ENCODE results near the gene ENTHD1. TPM values are rescaled to one million over a fixed set of nuclear protein-coding genes. Genes with fewer than 3 reads are reported as not detected.

ENTHD1 gene
- total and polyA plus RNA-seq, 9 of the 15 experiments (the other 6 are each of a cell fraction or from before 2014, with no cell fraction given), result 0.13 to 0.98 (median 0.35) TPM

DNA sequence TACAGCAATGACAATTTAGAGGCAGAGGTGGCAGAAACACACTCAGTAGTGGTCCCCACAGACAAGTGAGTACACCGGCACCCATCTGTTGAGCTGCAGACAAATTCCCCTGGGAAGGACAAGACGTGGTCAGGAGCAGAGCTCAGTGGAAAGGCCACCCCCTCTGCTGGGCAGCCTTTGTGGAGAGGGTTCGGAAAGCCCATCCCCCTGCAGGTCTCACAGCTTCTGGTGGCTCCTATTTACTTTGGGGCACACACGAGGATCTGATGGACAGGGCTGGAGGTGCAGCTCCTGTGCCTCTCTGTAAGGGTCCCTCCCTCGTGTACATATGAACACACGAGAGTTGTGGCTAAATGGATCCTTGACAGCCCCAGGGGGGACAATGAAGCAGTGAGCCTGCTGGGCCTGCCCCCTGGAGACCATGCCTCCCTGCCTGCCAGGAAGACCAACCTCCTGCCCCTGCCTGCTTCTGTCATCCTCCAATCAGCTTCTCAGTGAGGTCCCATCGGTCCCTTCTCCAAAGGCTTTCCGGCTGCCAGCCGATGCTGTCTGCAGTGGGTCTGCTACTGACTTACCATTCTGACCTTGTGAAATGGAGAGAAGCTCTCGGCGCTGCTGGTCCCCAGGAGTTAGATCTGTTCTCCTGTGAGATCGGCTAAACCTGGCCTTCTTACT, 161.5 kb downstream of the ENTHD1 start:
- TF ChIP-seq ZNF764 (CRISPR knock-in tag; IDR thresholded peaks at IDR 0.05; ENCODE audit: low read depth) (no peak), FOXJ2 (tag; IDR thresholded peaks at IDR 0.05) (no peak), HDAC8 (tag; IDR thresholded peaks at IDR 0.05) (no peak), FOXP1 (CRISPR knock-in tag; IDR thresholded peaks at IDR 0.05) (no peak), TAF9B (IDR thresholded peaks at IDR 0.05; ENCODE audit: partially characterized antibody) (no peak), ADNP (tag; IDR thresholded peaks at IDR 0.05) (no peak)
- H3K4me2 ChIP-seq (ENCODE audit: insufficient read depth, low read length), result peak overlapping the region; percentile 10; the same call in 1 of the 2 replicates
- H4K20me1 ChIP-seq (replicated peaks; ENCODE audit: control insufficient read depth, insufficient read depth, low read length), result no peaks in the 10 kb centered on the region
- POLR2A ChIA-PET, result interaction anchor here (0.6 to 0.9 kb wide), 2 partner anchors 30 to 251 kb away, joined by 3 read pairs; no protein-coding TSS in a partner anchor
- H3K4me1 ChIP-seq (replicated peaks in 1 of 2; ENCODE audit: control insufficient read depth in 2 of 2, insufficient read depth in 2 of 2, low read length in 2 of 2), result peaks cover 6 to 10% of the 10 kb centered on the region in 2 experiments; a peak in 3 of 5 replicates
- whole genome bisulfite sequencing (ENCODE audit: insufficient coverage, low coverage, missing lambda C conversion rate), result 71% methylated on average over 6 of the region's 12 CpGs
- H2AFZ ChIP-seq (ENCODE audit: low read depth, low read length), result peak overlapping the region; percentile 74
- H3K79me2 ChIP-seq (ENCODE audit: control insufficient read depth, insufficient read depth, low read length), result no peaks in the 10 kb centered on the region
- H3K27me3 ChIP-seq (ENCODE audit: control insufficient read depth in 2 of 2, insufficient read depth in 2 of 2, low read length in 2 of 2), result no peaks in the 10 kb centered on the region
- H3K4me3 ChIP-seq, result no peak overlapping the region
- H3K36me3 ChIP-seq (ENCODE audit: control insufficient read depth, insufficient read depth, low read length), result no peaks in the 10 kb centered on the region
- intact Hi-C loops (cut with micrococcal nuclease), result no loop called here
- H3K27ac ChIP-seq (ENCODE audit: extremely low read depth, low read depth, low read length), result no peak overlapping the region
- DNase-seq (ENCODE audit: extremely low read depth in 1 of 4, low spot score in 3 of 4) (no peak), ATAC-seq (peak; percentile 34), FAIRE-seq (no peak)
- H3K9me1 ChIP-seq (ENCODE audit: control insufficient read depth, insufficient read depth, low read length), result no peaks in the 10 kb centered on the region
- no peaks in the 10 kb centered on the region for H3K9me3 ChIP-seq (replicated peaks; ENCODE audit: control insufficient read depth, insufficient read depth, low read depth, low read length)
- in situ Hi-C loops (cut with MboI), result no loop called here
- no TSS peak for BruUV-seq (replicated peaks)
- CTCF ChIA-PET (ENCODE audit: low intra/inter-chr PET ratio), result no interaction called here
- peak overlapping the region in 1 of 2 experiments; percentile 42; a peak in 1 of 4 replicates for H3K9ac ChIP-seq (ENCODE audit: insufficient read depth in 1 of 2, low read depth in 2 of 2, low read length in 2 of 2)

Measured in K562 (cell line).